GM21423 (cell line): ENCODE measurements around the gene IRAK1BP1.
"Not testable (repeated sequence)": the region's sequence is repeated elsewhere in the genome, so short reads cannot be mapped to it uniquely, and the experiment has no call there.

Source experiments
- ATAC-seq: cut with Tn5 transposase; IDR thresholded peaks from one replicate; pipeline ENCODE4 v1.9.1; 2021; ENCODE audit warnings: mild to moderate bottlenecking, moderate library complexity; ENCODE audit not compliant: unreplicated experiment

IRAK1BP1 gene

GRCh38 chr6:78883651-78884050 lies 16.3 kb downstream of the IRAK1BP1 start:
- no peak for ATAC-seq

DNA sequence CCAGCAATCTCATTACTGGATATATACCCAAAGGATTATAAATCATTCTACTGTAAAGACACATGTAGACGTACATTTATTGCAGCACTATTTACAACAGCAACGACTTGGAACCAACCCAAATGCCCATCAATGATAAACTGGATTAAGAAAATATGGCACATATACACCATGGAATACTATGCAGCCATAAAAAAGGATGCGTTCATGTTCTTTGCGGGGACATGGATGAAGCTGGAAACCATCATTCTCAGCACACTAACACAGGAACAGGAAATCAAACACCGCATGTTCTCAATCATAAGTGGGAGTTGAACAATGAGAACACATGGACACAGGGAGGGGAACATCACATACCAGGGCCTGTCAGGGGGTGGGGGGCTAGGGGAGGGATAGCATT lies 22.6 kb downstream of the IRAK1BP1 start:
- not testable (repeated sequence) for ATAC-seq

DNA sequence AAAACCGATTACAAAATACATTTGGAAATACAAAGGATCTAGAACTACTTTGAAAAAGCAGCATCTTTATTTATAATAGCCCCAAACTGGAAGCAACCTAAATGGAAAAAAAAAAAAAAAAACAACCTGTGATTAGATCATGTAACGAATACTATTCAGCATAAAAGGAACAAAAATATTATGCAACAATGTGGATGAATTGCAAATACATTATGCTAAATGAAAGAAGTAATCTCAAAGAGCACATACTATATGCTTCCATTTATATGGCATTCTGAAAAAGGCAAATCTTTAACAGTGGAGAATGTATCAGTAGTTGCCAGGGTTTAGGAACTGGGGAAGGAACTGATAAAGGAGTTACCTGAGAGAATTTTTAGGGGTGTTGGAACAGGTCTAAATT lies 28.9 kb downstream of the IRAK1BP1 start:
- ATAC-seq: no peak

- ATAC-seq: no peak
Observed at GRCh38 chr6:78908621-78909020, 41.3 kb downstream of the IRAK1BP1 start.

GRCh38 chr6:78909391-78909790 lies 42.0 kb downstream of the IRAK1BP1 start:
- ATAC-seq: no peak

DNA sequence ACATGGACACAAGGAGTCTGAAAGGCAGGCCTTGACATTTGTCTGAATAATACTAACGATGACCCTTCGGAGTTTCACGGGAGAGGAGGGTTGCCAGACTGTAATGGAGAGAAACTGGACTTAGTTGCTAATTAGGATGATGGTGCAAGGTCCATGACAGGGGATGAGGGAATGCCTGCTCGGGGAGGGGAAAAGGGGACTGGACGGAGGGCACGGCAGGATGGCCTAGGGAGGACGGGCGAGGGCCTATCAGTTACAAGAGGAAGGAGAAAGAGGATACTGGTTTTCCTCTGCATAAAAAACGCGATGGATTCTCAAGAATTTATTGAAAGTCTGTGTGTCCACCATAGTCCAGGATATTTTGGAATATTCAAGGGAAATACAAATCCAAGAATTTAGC lies 42.7 kb downstream of the IRAK1BP1 start:
- ATAC-seq: no peak

- peak; percentile 72 for ATAC-seq
Observed at GRCh38 chr6:78910591-78911171, 43.3 kb downstream of the IRAK1BP1 start.

- ATAC-seq: no peak
Observed at GRCh38 chr6:78911218-78911940, 44.0 kb downstream of the IRAK1BP1 start.

- ATAC-seq: no peak
Observed at GRCh38 chr6:78916411-78916810, 49.1 kb downstream of the IRAK1BP1 start.

- no peak for ATAC-seq
Observed at GRCh38 chr6:78917788-78918187, 50.4 kb downstream of the IRAK1BP1 start.

DNA sequence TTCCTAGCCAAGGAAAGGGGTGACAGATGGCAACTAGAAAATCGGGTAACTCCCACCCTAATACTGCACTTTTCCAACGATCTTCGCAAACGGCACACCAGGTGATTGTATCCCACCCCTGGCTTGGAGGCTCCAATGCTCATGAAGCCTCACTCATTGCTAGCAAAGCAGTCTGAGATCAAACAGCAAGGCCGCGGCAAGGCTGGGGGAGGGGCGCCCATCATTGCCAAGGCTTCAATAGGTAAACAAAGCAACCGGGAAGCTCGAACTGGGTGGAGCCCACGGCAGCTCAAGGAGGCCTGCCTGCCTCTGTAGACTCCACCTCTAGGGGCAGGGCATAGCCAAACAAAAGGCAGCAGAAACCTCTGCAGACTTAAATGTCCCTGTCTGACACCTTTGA lies 53.8 kb downstream of the IRAK1BP1 start:
- not testable (repeated sequence) for ATAC-seq

GRCh38 chr6:78925317-78925716 lies 58.0 kb downstream of the IRAK1BP1 start:
- ATAC-seq: no peak

DNA sequence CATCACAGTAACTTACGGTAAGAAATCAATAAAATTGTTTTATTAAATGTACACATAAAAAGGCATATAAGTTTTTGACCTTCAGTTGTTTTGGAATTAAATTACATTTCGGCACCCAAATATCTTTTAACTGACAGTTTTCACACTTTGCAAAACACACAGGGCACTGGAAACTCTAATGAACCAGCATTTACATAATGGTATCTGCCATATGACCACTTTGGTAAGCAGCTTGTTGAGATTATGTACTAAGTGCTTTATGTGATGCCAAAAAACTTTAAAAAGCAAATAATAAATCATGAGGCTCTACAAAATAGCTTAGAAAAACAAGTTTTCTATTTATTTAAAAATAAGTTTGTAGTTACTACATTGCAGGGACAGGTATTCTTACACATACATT lies 68.2 kb downstream of the IRAK1BP1 start:
- ATAC-seq: no peak

DNA sequence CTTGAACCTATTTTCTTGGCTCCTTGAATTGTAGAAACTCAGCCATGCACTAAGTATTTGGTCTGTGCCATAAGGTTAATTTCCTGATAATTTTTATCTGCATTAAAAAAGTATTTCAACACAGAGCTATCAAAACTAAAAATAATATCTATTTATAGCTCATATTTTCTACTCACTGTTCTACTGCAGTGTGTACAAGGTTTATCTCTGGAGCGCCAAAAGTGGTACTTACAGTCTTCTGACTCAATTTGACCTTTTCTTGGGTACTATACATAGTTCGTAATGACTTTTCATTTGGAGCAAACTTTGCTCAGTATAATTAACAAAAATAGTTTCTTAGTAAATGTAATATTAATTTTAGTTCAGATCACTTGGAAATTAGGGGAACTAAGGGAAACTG lies 69.2 kb downstream of the IRAK1BP1 start:
- ATAC-seq: no peak

DNA sequence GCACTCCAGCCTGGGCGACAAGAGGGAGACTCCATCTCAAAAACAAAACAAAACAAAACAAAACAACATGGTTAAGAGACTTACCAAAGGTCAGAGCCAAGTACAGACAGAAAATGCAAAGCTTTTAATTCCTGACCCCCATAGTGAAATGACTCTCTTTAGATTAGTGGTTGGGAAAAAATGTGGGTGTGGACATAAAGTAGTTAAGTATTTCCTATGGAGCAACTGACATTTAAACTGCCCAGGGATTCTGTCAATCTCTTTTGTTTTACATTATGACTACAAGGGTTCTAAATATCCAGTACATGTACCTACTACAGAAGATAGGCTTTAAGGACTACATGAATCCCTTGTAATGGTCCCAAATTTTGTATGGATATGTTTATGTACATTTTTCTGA lies 75.1 kb downstream of the IRAK1BP1 start:
- no peak for ATAC-seq

DNA sequence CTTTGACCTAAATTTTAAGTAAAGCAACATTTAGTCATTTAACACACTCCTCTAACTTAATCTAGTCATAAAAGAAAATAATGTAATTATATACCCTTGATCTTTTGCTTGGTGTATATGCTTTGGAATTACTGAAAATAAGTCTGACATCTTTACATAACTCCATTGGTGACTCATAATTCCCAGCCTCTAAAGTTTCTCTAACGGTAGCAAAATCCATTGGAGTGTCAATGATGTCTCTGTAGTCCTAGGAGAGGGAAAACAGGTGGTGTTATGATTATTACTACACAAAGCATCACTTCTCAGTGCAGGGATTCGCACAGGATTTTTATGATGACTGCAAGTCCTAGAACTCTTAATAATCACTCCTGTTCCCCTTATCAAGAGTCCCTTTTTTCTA lies 80.2 kb downstream of the IRAK1BP1 start:
- ATAC-seq: no peak

DNA sequence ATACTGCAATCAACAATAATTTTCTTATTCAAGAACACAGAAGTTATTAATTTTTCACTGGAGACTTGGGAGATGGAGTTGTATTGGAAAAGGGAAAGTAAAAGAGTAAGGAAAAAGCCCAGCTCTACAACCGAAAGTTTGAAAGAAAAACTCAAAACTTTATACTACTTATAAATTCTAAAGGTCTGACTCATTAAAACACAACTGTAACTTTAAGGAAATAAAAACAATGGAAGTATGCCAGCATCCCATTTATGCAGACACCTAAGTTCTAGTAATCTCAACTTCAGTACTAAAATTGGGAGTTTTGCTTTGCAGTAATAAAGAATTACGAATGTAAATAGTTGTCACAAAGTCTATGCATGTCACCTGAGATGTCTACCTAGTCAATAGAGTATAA lies 80.6 kb downstream of the IRAK1BP1 start:
- no peak for ATAC-seq

GRCh38 chr6:78948785-78949184 lies 81.4 kb downstream of the IRAK1BP1 start:
- no peak for ATAC-seq

- no peak for ATAC-seq
Observed at GRCh38 chr6:78952362-78952761, 85.0 kb downstream of the IRAK1BP1 start.
